GM12872 (cell line): ENCODE measurements around the gene FARP1.

Experiments used
- TF ChIP-seq, protein P1 (sequence below): IDR thresholded peaks from 3 replicates; pipeline ENCODE4 v1.5.1; 2011; ENCODE audit warnings: low read depth, mild to moderate bottlenecking, low read length, moderate library complexity; ENCODE audit not compliant: insufficient read depth

The FARP1 gene

DNA sequence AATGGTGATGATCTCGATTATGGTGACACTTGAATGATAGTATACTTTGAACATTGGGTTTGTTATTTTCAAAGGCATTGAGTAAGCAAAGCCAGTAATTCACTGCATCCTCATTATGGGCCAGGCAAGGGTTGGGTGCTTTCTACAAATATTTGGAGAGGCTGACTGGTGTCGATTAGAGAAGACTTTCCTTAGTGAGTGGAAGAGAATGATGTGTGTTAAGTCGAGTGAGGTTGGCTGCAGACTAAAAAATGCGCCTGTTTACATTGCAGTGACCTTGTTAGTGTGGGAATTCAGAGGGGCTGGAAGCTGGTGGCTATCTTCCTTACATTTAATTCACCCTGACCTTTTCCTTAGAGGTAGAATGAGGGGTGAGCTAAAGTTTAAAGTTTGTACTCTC, 56.6 kb downstream of the FARP1 start:
- TF ChIP-seq, protein P1, sequence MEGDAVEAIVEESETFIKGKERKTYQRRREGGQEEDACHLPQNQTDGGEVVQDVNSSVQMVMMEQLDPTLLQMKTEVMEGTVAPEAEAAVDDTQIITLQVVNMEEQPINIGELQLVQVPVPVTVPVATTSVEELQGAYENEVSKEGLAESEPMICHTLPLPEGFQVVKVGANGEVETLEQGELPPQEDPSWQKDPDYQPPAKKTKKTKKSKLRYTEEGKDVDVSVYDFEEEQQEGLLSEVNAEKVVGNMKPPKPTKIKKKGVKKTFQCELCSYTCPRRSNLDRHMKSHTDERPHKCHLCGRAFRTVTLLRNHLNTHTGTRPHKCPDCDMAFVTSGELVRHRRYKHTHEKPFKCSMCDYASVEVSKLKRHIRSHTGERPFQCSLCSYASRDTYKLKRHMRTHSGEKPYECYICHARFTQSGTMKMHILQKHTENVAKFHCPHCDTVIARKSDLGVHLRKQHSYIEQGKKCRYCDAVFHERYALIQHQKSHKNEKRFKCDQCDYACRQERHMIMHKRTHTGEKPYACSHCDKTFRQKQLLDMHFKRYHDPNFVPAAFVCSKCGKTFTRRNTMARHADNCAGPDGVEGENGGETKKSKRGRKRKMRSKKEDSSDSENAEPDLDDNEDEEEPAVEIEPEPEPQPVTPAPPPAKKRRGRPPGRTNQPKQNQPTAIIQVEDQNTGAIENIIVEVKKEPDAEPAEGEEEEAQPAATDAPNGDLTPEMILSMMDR, result no peak

DNA sequence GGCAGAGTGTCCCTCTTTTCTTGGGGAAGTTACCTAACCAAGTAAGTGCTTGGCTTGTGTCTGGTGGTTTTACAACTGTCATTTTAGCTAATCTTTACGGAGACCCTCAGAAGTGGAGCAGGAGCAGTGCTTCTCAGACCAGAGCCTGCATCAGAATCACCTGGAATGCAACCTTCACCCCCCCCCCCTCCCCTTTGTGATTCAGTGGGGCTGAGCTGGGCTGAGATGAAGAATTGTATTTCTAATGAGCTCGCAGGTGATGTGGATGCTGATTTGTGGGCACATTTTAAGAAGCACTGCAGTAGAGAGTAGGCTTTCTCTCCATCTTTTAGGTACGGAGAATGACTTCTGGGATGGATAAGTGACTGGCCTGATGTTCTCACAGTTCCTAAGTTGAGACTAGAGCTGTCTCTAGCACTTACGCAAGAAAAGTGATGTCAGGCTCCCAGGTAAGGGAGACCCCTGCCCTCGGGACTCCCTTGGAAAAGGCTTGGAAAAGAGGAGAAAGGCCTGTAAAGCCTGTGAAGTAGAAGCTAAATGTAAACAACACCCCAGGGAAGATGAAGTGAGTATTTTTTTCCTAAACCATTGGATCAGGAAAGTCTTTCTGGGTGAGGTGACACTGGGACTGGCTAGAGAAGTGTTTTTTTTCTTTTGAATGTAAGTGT, 57.5 kb downstream of the FARP1 start:
- TF ChIP-seq, protein P1, result no peak

DNA sequence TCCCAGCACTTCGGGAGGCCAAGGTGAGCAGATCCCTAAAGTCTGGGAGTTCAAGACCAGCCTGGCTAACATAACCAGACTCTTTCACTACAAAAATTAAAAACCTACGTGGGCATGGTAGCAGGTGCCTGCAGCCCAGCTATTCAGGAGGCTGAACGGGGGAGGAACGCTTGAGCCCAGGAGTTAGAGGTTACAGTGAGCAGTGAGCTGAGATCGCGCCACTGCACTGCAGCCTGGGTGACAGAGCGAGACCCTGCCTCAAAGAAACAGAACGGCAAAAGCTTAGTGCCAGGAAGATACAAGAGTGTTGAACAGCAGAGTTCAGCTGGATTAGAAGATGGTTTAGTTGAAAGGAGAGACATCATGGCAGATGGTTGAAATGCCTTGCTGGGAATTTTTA, 58.3 kb downstream of the FARP1 start:
- TF ChIP-seq, protein P1, result no peak

DNA sequence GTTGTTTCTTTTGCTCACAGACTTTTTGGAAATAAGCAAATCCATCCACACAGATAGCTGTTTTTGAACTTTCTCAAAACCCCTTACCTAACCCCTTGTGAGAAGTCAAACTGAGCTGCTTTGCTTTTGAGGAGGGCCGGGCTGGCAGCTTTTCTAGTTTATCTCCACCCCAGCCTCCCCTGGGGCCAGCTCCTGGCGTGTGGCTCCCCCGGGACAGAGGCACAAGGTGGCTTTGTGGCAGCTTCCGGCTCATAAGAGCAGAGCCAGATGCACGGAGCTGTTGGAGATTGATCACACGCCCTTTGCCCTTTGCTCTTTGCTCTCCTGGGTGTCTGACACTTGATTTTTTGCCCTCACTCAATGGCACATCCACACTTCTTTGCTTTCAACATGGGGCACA, 59.1 kb downstream of the FARP1 start:
- TF ChIP-seq, protein P1, result no peak

DNA sequence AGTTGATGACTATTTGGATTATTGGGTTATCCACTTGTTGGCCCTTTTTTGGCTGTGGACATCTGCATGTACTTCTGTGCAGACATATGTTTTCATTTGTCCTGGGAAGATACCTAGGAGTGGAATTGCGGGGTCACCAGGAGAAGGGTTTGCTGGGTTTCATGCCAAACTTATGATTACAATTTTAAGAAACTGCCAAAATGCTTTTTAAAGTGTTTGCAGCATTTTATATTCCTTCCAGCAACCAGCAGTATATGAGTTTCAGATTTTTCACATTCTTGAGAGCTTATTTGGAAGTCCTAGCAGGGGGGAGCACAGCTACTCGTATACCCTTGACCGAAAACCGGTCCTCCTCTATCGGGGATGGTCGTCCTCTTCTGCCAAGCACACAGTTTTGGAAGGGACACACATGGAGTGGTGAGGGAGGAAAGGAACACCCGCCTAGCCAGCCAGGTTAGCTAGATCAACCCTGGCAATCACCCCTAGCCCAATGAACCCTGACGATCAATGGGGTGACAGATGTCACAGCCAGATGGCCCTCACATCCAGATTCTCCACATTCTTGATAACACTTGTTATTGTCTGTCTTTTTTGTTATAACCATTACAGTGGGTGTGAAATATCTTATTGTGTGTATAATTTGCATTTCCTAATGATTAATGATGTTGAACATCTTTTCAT, 60.9 kb downstream of the FARP1 start:
- TF ChIP-seq, protein P1, result no peak

DNA sequence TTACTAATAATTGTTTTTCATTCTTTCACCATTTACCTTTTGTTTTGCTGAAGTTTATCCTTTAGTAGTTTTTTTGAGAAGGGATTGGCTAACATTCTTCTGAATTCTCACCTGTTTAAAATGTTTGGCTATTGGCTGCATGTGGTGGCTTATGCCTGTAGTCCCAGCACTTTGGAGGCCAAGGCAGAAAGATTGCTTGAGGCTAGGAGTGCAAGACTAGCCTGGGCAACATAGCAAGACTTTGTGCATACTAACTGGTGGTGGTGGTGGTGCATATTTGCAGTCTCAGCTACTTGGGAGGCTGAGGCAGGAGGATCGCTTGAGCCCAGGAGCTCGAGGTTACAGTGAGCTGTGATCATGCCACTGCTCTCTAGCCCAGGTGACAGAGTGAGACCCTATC, 61.7 kb downstream of the FARP1 start:
- TF ChIP-seq, protein P1, result no peak

DNA sequence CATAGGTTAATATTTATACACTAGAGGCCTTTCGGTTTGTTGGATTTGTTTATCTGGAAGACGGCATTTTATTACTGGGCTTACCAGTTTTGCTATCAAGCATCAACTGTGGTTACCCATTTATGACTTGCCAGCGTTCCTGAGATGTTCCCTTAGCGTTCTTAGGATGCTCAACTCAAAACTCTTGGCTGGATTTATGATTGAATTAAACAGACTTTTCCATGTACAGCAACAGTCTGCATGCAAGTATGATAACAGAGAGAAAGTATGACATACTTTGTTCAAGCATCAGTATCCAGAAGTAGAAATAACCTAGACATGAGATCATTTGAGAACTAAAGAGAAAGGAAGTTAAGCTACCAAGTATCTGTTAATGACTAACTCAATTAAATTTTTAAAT, 64.1 kb downstream of the FARP1 start:
- TF ChIP-seq, protein P1, result no peak
